WERI-Rb-1 (cell line): ENCODE results near the gene TRMT2A.

Experiments
- DNase-seq: peaks from one replicate; pipeline ENCODE4 v3.0.0-alpha.2; 2020
- H3K27ac ChIP-seq: fragments of 250-450 bp; sonication (Bioruptor Pico); 2 replicates; pipeline ENCODE4 v1.5.1; 2020; ENCODE audit warnings: mild to moderate bottlenecking, moderate library complexity
- H3K27me3 ChIP-seq: fragments of 250-450 bp; sonication (Bioruptor Pico); 2 replicates; pipeline ENCODE4 v1.5.1; 2021; ENCODE audit warnings: mild to moderate bottlenecking, low read depth, moderate library complexity; ENCODE audit not compliant: insufficient read depth, severe bottlenecking
- H3K36me3 ChIP-seq: fragments of 250-450 bp; sonication (Bioruptor Pico); 2 replicates; pipeline ENCODE4 v1.5.1; 2020; ENCODE audit warnings: mild to moderate bottlenecking, moderate library complexity
- H3K4me3 ChIP-seq: 2 replicates; pipeline ENCODE4 v1.5.1; 2011; ENCODE audit warnings: low read depth, mild to moderate bottlenecking, control low read depth, low read length
- H3K9me3 ChIP-seq: fragments of 250-450 bp; sonication (Bioruptor Pico); 2 replicates; pipeline ENCODE4 v1.5.1; 2021; ENCODE audit warnings: mild to moderate bottlenecking, moderate library complexity; ENCODE audit not compliant: severe bottlenecking
- TF ChIP-seq, protein P1 (sequence below): IDR thresholded peaks from 2 replicates; pipeline ENCODE4 v1.5.1; 2011; ENCODE audit warnings: low read depth, mild to moderate bottlenecking, control low read depth, inconsistent platforms, low read length

Gene TRMT2A

DNA sequence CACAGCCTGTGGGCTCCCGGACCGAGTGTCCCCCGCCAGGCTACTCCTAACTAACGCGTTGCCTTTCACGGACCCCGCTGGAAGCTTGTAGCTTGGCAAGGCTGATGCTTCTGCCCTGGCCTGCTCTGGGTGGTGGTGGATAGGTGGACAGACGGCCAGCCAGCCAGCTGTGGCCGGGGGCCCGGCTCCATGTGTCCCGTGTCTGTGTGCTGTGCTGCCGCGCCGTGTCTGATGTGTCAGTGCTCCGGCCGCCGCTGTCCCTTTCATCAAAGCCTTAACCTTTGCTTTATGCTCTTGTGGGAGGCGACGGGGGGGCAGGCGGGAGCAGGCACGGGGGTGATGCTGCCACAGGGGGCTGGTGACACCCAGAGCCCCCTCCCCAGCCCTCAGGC is 28.8 kb upstream of the TRMT2A start:
- TF ChIP-seq, protein P1, sequence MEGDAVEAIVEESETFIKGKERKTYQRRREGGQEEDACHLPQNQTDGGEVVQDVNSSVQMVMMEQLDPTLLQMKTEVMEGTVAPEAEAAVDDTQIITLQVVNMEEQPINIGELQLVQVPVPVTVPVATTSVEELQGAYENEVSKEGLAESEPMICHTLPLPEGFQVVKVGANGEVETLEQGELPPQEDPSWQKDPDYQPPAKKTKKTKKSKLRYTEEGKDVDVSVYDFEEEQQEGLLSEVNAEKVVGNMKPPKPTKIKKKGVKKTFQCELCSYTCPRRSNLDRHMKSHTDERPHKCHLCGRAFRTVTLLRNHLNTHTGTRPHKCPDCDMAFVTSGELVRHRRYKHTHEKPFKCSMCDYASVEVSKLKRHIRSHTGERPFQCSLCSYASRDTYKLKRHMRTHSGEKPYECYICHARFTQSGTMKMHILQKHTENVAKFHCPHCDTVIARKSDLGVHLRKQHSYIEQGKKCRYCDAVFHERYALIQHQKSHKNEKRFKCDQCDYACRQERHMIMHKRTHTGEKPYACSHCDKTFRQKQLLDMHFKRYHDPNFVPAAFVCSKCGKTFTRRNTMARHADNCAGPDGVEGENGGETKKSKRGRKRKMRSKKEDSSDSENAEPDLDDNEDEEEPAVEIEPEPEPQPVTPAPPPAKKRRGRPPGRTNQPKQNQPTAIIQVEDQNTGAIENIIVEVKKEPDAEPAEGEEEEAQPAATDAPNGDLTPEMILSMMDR, result no peak
- no peaks in the 10 kb centered on the region for H3K9me3 ChIP-seq
- H3K27ac ChIP-seq, result no peak overlapping the region
- H3K27me3 ChIP-seq, result no peaks in the 10 kb centered on the region
- no peaks in the 10 kb centered on the region for H3K36me3 ChIP-seq
- H3K4me3 ChIP-seq, result no peak overlapping the region
- DNase-seq, result no peak

DNA sequence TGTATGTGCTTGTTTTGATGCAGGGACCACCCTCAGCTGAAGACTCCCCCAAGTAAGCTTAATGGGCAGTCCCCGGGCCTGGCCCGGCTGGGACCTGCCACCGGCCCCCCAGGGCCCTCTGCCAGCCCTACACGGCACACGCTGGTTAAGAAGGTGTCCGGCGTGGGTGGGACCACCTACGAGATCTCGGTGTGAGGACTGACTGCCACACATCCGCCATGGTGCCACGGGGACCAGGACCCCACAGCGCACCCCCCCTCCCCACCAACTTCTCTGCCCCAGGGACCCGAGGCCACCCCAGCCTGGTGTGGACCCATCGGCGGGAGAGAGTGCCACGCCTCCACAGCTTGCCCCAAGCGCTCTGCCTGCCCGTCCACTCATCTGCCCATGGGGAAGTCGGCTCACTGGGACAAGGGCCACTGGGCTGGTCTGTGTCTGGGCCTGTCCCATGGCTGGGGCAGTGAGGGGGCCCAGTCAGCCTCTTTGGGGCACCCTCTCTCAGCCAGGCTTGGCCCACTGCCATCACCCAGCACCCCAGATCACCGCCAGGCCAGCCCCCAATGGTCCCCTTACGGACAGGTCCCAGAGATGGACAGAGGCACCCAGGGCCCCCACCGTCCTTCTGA is 28.3 kb upstream of the TRMT2A start:
- TF ChIP-seq, protein P1, result no peak
- H3K4me3 ChIP-seq, result no peak overlapping the region
- DNase-seq, result no peak
- H3K9me3 ChIP-seq, result no peaks in the 10 kb centered on the region
- no peak overlapping the region for H3K27ac ChIP-seq
- no peaks in the 10 kb centered on the region for H3K36me3 ChIP-seq
- H3K27me3 ChIP-seq, result no peaks in the 10 kb centered on the region

DNA sequence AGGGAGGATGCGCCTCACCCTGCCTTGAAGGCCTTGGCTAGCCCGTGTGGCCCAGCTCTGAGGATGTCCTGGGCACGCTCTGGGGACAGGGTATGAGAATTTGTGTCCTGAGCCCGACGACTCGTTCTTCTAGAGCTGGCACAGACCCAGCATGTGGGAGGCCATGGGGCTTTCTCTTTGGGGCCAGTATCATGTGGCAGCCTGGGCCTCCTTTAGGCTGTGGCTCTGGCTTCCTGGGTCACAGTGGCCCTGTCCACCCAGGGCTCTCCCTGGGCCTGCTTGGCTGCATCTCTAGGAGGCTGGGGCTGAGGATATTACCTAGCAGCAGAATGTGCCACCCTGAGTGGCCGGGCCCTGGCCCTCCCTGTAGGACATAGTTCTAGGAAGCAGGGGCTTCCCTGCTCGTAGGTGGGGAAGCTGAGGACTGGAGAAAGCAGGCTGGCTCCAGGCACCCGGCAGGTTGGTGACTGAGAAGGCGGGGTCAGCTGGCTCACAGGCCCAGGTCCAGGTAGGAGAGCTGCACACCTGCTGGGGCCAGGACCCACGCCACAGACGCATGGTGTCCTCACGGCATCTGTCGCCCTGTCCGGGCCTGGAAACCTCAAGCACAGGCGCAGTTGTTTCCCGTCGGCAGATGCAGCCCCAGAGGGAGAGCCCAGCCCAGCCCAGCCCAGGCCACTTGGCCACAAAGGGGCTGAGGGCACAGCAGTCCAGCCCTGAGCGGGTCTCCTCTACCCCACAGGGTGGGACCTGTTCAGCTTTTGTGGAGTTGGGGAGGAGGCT is 27.0 kb upstream of the TRMT2A start:
- Histone ChIP-seq H3K27me3 (no peaks in the 10 kb centered on the region), H3K27ac (no peak overlapping the region), H3K9me3 (no peaks in the 10 kb centered on the region), H3K36me3 (no peaks in the 10 kb centered on the region; the same call in 1 of the 2 replicates), H3K4me3 (no peak overlapping the region)
- TF ChIP-seq, protein P1, result no peak
- DNase-seq, result no peak

DNA sequence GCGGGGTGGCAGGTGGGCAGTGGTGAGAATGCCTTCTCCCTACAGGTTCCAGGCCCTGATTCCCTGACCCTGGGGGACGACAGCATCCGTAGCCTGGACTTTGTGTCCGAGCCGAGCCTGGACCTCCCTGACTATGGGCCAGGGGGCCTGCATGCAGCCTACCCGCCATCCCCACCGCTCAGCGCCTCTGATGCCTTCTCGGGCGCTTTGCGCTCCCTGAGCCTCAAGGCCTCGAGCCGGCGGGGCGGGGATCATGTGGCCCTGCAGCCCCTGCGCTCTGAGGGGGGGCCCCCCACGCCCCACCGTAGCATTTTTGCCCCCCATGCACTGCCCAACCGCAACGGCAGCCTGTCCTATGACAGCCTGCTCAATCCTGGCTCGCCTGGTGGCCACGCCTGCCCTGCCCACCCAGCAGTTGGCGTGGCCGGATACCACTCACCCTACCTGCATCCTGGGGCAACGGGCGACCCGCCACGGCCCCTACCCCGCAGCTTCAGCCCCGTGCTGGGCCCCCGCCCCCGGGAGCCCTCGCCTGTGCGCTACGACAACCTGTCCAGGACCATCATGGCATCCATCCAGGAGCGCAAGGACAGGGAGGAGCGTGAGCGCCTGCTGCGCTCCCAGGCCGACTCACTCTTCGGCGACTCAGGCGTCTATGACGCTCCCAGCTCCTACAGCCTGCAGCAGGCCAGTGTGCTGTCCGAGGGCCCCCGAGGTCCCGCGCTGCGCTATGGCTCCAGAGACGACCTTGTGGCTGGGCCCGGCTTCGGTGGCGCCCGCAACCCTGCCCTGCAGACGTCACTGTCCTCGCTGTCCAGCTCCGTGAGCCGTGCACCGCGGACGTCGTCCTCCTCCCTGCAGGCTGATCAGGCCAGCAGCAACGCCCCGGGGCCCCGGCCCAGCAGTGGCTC is 25.9 kb upstream of the TRMT2A start:
- Histone ChIP-seq H3K27ac (no peak overlapping the region), H3K9me3 (no peaks in the 10 kb centered on the region)

More for the DNA sequence above, 25.9 kb upstream of the TRMT2A start:
- Histone ChIP-seq H3K36me3 (no peaks in the 10 kb centered on the region; the same call in 1 of the 2 replicates), H3K4me3 (no peak overlapping the region), H3K27me3 (no peaks in the 10 kb centered on the region)
- DNase-seq, result no peak
- TF ChIP-seq, protein P1, result no peak
